Heart left ventricle (tissue), 13 donors: ENCODE measurements around the gene USP16.

Experiments
- POLR2A ChIP-seq, 2 donors: fragments of 450-650 bp; IDR thresholded peaks; one replicate each; pipeline ENCODE4 v1.6.1; 2017; ENCODE audit warnings: antibody characterized with exemption in 2 of 2, mild to moderate bottlenecking in 2 of 2, moderate library complexity in 2 of 2
- TF ChIP-seq, protein P1 (sequence below), 12 donors: fragments of 200-600 bp; sonication (generic) in 4 of 12; IDR thresholded peaks; one replicate each; pipeline versions ENCODE4 v1.5.0 to v1.8.0; 2018 to 2022; ENCODE audit warnings: antibody characterized with exemption in 12 of 12, mild to moderate bottlenecking in 5 of 12
- donor health status: ischemic (EF 13 %, LVEDD 7.1; RV severe dilation, severe dysfunction).
- donor health status: DM: no; HTN: yes; CAD: no.
- donor health status: DM: no; HTN: no; CAD: no.
- donor health status: ischemic (EF 25% LVEDD 6.9; RV normal size, moderate dysfunction).
- donor health status: ischemic (EF 25% LVEDD 5.7; RV mildly dilated, moderate dysfunction).
- donor health status: ischemic (EF 35%, LVEDD 5.7; RV mildly dilated, moderate dysfunction).
- donor health status: nonischemic (EF 11% LVEDD 7.7; RV severe dilation, severe dysfunction).
- donor health status: DM: yes; HTN: yes; CAD: no.
- donor health status: PGD.
- donor health status: ischemic (EF 29% LVEDD 5.4; RV normal size, mild dysfunction).
- donor health status: nonischemic (EF 23%, LVEDD 6.1; RV moderate dilation, normal function).

DNA sequence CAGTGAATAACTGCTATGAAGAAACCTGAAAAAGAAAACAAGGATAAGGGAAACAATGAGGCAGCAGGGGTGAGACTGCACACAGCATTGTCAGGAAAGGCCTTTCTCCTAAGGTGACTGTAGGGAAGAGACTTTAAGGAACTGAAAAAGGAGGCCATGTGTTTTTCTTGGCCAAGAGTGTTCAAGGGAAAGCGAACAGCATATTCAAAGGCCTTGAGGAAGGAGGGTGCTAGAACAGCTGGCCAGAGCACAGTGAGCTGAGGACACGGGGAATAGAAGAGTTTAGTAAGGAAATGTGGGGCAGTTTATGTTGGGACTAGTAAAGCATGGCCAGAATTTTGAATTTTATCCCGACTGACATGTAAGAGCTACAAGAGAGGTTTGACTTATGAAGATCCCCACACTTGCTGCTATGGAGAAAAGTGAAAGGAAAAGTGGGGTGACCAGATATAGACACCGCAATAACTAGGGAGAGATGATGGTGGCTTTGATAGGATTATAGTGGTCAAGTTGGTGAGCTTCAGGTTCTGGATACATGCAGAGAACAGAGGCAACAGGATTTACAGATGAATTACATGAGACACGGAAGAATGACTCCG, 6.7 kb upstream of the USP16 start:
- TF ChIP-seq, protein P1, sequence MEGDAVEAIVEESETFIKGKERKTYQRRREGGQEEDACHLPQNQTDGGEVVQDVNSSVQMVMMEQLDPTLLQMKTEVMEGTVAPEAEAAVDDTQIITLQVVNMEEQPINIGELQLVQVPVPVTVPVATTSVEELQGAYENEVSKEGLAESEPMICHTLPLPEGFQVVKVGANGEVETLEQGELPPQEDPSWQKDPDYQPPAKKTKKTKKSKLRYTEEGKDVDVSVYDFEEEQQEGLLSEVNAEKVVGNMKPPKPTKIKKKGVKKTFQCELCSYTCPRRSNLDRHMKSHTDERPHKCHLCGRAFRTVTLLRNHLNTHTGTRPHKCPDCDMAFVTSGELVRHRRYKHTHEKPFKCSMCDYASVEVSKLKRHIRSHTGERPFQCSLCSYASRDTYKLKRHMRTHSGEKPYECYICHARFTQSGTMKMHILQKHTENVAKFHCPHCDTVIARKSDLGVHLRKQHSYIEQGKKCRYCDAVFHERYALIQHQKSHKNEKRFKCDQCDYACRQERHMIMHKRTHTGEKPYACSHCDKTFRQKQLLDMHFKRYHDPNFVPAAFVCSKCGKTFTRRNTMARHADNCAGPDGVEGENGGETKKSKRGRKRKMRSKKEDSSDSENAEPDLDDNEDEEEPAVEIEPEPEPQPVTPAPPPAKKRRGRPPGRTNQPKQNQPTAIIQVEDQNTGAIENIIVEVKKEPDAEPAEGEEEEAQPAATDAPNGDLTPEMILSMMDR (IDR thresholded peaks at IDR 0.05) = no peak
- no peak for TF ChIP-seq POLR2A (IDR thresholded peaks at IDR 0.05)
